GM10266 (cell line): ENCODE measurements around the gene LDLRAD4.

Experiments
- DNase-seq: peaks from one replicate; pipeline ENCODE4 v3.0.0; 2012; ENCODE audit errors: extremely low spot score
- TF ChIP-seq, protein P1 (sequence below): IDR thresholded peaks from 2 replicates; pipeline ENCODE4 v1.5.1; 2012; ENCODE audit warnings: mild to moderate bottlenecking, low read depth; ENCODE audit not compliant: control insufficient read depth, insufficient read depth; ENCODE audit errors: missing control alignments

Gene LDLRAD4

GRCh38 chr18:13179566-13180113, 38.9 kb upstream of the LDLRAD4 start:
- TF ChIP-seq, protein P1, sequence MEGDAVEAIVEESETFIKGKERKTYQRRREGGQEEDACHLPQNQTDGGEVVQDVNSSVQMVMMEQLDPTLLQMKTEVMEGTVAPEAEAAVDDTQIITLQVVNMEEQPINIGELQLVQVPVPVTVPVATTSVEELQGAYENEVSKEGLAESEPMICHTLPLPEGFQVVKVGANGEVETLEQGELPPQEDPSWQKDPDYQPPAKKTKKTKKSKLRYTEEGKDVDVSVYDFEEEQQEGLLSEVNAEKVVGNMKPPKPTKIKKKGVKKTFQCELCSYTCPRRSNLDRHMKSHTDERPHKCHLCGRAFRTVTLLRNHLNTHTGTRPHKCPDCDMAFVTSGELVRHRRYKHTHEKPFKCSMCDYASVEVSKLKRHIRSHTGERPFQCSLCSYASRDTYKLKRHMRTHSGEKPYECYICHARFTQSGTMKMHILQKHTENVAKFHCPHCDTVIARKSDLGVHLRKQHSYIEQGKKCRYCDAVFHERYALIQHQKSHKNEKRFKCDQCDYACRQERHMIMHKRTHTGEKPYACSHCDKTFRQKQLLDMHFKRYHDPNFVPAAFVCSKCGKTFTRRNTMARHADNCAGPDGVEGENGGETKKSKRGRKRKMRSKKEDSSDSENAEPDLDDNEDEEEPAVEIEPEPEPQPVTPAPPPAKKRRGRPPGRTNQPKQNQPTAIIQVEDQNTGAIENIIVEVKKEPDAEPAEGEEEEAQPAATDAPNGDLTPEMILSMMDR = no peak

DNA sequence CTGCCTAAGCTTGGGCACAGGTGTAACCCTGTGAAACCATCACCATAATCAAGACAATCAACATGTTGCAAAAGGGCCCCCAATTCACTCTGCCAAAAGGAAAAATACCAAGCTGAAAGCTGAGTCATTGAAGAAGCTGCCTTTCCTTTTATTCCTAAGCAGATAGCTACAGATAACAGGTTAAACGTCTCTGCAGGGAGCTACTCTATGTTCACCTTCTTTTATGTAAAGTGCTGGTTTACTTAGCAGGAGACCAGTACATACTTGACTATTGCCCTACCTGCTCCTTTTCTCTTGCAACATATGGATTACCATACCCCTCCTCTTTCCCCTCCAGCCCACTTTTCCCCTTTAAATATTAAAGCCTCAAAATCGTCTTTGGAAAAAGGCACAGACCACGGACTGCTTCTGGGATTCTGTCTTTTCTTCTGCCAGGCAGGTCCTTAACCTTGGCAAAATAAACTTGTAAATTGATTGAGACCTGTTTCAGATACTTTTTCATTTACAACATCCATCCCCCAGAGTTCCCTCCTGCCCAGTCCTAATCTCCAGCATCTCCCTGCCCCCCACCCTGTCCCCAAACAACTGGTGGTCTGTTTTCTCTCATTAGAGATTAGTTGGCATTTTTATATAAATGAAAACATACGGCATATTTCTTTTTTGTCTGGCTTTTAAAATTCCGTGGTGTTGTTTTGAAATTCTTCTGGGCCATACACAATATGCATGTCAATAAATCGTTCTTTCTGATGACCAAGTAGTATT, 37.8 kb upstream of the LDLRAD4 start:
- DNase-seq = no peak
- TF ChIP-seq, protein P1 = no peak

More at GRCh38 chr18:13179566-13180113, 38.9 kb upstream of the LDLRAD4 start:
- no peak for DNase-seq

- DNase-seq = no peak
- TF ChIP-seq, protein P1 = no peak
Measured at GRCh38 chr18:13181765-13182164, 36.8 kb upstream of the LDLRAD4 start.

DNA sequence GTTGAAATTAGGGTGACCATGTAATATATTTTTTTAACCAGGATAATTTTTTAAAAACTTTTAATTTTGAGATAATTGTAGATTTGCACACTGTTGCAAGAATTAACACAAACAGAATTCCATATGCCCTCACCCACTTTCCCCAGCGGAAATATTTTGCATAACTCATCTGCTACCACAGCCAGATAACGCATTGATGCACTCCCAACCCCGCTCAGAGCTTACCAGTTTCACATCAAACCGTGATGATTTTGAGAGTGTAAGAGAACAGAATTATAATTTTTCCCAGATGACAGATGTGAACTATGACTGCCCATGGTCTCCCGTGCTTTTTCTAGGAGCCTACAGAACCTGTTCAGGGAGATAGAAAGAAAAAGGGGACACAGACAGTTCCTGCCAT, 35.2 kb upstream of the LDLRAD4 start:
- no peak for DNase-seq

GRCh38 chr18:13183790-13184189, 34.8 kb upstream of the LDLRAD4 start:
- TF ChIP-seq, protein P1 = no peak
- DNase-seq = no peak

More for the DNA sequence above, 35.2 kb upstream of the LDLRAD4 start:
- TF ChIP-seq, protein P1 = no peak

DNA sequence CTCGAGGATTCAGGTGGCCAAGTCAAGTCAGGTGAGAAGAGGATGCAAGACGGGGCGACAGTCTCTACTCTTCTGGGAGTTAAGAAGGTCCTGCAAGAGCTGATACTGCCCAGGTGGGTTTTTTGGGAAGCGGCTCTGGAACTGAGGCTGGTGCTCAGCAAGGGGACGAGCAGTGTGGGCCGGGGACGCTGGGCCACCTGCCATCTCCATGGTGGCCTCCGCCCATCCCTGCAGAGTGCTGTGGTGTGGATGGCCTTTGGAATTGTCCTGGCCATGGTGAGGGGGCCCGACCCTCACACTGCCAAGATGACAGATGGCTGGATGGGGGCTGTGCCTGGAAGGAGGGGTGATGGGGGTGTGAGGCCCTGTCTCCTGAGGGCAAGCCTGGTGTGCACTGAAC, 34.2 kb upstream of the LDLRAD4 start:
- TF ChIP-seq, protein P1 = no peak
- DNase-seq = no peak

DNA sequence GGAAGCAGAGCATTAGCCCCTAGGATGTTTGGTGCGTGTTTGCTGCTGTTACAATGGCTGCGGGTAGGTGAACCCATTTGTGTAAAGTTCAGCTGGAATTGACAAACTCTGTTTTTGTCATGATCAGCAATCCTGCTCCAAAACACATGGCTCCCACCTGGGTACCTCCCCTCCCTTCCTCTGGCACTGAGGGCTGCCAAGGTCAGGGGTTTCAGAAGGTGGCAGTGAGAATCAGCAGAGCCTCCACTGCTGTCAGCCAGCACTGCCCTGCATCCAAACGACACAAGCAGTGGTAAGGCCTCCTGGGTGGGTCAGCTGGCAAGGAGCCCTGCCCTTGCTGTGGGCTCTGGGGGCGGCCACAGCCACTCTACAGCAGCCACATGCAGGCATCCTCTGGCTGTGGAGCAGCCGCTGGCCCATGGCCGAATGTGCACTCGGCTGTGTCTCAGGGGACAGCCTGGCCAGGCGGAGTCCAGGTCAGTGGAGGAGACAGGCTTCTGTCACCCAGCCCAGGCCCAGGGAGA, 32.8 kb upstream of the LDLRAD4 start:
- TF ChIP-seq, protein P1 = no peak

More for the DNA sequence above, 32.8 kb upstream of the LDLRAD4 start:
- no peak for DNase-seq
